Sigmoid colon (tissue), 4 donors: ENCODE measurements around the gene PRPF18.

Experiments used
- POLR2A ChIP-seq, 2 donors: fragments of 450-650 bp; IDR thresholded peaks; one replicate each; pipeline ENCODE4 v1.6.1; 2016; ENCODE audit warnings: antibody characterized with exemption in 2 of 2, mild to moderate bottlenecking in 2 of 2, moderate library complexity in 2 of 2
- POLR2AphosphoS5 ChIP-seq, 4 donors: sonication (generic); formaldehyde crosslinking; IDR thresholded peaks; one replicate each; pipeline ENCODE4 v1.6.1; 2017; ENCODE audit warnings: antibody characterized with exemption in 4 of 4
- TF ChIP-seq, protein P1 (sequence below), 4 experiments: fragments of 450-650 bp in 3 of 4; fragments of 200-600 bp in 1 of 4; IDR thresholded peaks; one replicate each; pipeline ENCODE4 v1.5.1; 2016 to 2019; ENCODE audit warnings: antibody characterized with exemption in 4 of 4, mild to moderate bottlenecking in 3 of 4, moderate library complexity in 2 of 4

DNA sequence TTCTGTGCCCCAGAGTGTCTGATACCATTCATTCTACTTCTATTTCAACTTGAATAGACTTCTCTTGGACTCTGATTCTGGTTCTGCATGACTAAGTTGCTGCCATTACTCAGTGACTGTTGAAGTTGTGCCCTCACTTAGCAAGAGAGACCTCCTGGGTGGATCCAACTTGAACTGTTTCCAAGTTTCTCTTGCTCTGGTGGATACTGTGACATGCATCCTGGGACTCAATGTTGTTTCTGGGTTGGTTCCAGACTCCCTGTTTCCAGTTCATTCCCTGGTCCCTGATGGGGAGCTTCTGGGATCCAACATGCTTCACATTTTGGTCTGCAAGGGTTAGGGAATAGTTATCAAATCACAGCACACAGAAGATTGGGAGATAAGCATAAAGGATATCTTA lies 26.2 kb upstream of the PRPF18 start:
- TF ChIP-seq, protein P1, sequence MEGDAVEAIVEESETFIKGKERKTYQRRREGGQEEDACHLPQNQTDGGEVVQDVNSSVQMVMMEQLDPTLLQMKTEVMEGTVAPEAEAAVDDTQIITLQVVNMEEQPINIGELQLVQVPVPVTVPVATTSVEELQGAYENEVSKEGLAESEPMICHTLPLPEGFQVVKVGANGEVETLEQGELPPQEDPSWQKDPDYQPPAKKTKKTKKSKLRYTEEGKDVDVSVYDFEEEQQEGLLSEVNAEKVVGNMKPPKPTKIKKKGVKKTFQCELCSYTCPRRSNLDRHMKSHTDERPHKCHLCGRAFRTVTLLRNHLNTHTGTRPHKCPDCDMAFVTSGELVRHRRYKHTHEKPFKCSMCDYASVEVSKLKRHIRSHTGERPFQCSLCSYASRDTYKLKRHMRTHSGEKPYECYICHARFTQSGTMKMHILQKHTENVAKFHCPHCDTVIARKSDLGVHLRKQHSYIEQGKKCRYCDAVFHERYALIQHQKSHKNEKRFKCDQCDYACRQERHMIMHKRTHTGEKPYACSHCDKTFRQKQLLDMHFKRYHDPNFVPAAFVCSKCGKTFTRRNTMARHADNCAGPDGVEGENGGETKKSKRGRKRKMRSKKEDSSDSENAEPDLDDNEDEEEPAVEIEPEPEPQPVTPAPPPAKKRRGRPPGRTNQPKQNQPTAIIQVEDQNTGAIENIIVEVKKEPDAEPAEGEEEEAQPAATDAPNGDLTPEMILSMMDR (IDR thresholded peaks at IDR 0.05) = no peak
- TF ChIP-seq POLR2AphosphoS5 (IDR thresholded peaks at IDR 0.05) (no peak), POLR2A (IDR thresholded peaks at IDR 0.05) (no peak)
